NCI-H1092 treated with DMSO at 0.1 percent for 48 hours (cell line): ENCODE measurements around the gene INSYN2A.

Experiments used
- DNase-seq: peaks from one replicate; lab custom pipeline; 2025; lab: John Stamatoyannopoulos, UW

Gene INSYN2A

GRCh38 chr10:127195571-127196281 is 665 bp downstream of the INSYN2A start:
- no peak for DNase-seq

- no peak for DNase-seq
Observed at GRCh38 chr10:127195041-127195506, 1.3 kb downstream of the INSYN2A start.

GRCh38 chr10:127194599-127194998 is 1.8 kb downstream of the INSYN2A start:
- DNase-seq, result no peak

GRCh38 chr10:127194111-127194510 is 2.3 kb downstream of the INSYN2A start:
- no peak for DNase-seq

- no peak for DNase-seq
Observed at GRCh38 chr10:127193125-127193524, 3.3 kb downstream of the INSYN2A start.

GRCh38 chr10:127190427-127190826 is 6.0 kb downstream of the INSYN2A start:
- no peak for DNase-seq

GRCh38 chr10:127189226-127189625 is 7.2 kb downstream of the INSYN2A start:
- no peak for DNase-seq

- no peak for DNase-seq
Observed at GRCh38 chr10:127186813-127187212, 9.6 kb downstream of the INSYN2A start.

GRCh38 chr10:127184582-127184981 is 11.8 kb downstream of the INSYN2A start:
- no peak for DNase-seq

- no peak for DNase-seq
Observed at GRCh38 chr10:127182161-127182560, 14.2 kb downstream of the INSYN2A start.

- no peak for DNase-seq
Observed at GRCh38 chr10:127179612-127180250, 16.7 kb downstream of the INSYN2A start.

- no peak for DNase-seq
Observed at GRCh38 chr10:127176649-127177048, 19.7 kb downstream of the INSYN2A start.

- no peak for DNase-seq
Observed at GRCh38 chr10:127175357-127176110, 20.9 kb downstream of the INSYN2A start.

GRCh38 chr10:127174866-127175265 is 21.5 kb downstream of the INSYN2A start:
- no peak for DNase-seq

GRCh38 chr10:127168261-127168660 is 28.1 kb downstream of the INSYN2A start:
- DNase-seq, result no peak

GRCh38 chr10:127162841-127163240 is 33.5 kb downstream of the INSYN2A start:
- DNase-seq, result no peak

GRCh38 chr10:127161482-127161881 is 34.9 kb downstream of the INSYN2A start:
- DNase-seq, result peak; percentile 1

GRCh38 chr10:127159648-127160245 is 36.6 kb downstream of the INSYN2A start:
- no peak for DNase-seq

GRCh38 chr10:127158662-127159061 is 37.7 kb downstream of the INSYN2A start:
- DNase-seq, result no peak

- DNase-seq, result no peak
Observed at GRCh38 chr10:127157506-127158200, 38.7 kb downstream of the INSYN2A start.

- DNase-seq, result no peak
Observed at GRCh38 chr10:127157089-127157488, 39.3 kb downstream of the INSYN2A start.
